SIG-M5 (cell line): Measurements from ENCODE around the gene ZNF506.
A peak's percentile ranks its signal among the peaks of the same experiment; 100 is the strongest.
"Not testable (repeated sequence)": the region's sequence is repeated elsewhere in the genome, so short reads cannot be mapped to it uniquely, and the experiment has no call there.

ENCODE experiments used
- DNase-seq: peaks from one replicate; lab custom pipeline; 2025; lab: John Stamatoyannopoulos, UW

Gene ZNF506

DNA sequence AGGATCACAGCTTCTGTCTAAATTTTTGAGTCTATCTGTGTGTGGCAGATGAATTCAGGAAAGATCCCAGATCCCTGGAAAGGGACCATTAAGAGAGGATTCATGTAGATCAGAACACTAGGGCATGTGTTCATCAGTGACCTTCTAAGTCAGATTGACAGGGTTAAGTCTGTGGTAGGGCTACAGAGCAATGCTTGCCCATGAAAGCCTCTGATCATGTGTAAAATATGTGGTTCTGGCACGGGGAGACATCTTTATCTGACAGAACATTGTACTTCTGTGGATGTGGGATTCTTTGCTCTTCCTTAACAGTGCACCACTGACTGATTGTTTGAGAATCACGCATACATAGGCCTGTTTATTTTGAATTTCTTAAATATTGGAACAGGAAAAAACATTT is 42.9 kb downstream of the ZNF506 start:
- no peak for DNase-seq

DNA sequence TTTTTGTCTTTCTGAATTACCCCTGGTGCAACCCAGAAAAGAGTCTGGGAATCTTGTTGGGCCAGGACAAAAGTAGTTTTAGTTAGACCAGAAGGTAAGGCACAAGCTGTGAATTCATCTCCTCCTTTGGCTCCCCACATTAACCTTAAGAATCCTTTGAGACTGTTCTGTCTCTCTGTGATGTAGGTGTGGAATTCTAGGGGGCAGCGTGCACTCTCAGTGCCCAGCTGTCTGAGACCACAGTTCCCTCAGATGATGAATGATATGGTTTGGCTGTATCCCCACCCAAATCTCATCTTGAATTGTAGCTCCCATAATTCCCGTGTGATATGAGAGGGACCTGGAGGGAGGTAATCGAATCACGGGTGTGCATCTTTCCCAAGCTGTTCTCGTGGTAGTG is 43.9 kb downstream of the ZNF506 start:
- no peak for DNase-seq

DNA sequence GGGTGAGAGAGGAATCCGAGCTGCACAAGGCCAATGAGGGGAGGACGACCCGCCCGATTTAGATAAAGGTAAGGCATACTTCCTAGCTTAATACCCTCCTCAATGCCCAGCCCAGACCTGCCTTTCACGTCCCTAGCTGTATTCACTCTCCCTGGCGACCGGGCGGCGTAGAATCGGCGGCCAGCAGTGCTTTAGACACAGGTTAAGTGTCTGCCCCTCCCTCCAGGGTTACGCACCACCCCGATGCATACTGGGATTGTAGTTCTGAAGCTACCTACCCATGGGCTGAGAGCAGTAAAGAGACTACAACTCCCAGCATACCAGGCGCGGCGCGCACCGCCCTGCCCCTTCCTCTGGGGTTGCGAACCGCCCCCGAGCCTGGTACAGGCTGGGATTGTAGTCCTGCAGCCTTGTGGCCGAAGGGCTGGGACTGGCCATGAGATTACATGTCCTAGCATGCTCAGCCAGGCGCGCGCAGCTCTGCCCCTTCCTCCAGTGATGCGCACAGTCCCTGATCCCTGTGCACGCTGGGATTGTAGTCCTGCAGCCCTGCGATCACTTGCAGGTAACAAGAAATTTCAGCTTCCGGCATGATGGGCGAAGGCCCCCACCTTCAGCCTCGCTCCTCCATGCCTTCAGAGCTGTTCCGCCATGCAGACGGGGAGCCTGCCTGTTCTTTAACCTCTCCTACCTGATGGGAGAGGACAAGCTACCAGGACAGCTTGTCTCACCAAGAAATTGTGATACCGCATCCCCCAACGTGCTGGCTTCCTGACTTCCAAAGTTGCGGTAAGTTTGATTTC is 45.1 kb downstream of the ZNF506 start:
- peak; percentile 74 for DNase-seq

DNA sequence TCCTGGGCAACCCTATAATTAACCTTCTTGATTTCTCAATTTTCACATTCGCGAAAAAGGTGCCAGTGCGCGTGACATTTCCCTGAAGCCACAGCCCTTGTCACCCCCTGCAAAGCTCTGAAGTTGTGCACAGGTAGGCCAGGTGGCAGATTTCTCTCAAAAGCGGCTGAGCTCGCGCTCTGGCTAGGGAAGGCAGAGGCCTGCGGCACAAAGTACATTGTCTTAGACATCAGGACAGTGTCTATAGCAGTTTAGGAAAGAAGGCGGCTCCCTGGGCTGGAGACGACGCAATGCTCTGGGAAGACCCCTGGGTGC is 45.7 kb downstream of the ZNF506 start:
- no peak for DNase-seq

DNA sequence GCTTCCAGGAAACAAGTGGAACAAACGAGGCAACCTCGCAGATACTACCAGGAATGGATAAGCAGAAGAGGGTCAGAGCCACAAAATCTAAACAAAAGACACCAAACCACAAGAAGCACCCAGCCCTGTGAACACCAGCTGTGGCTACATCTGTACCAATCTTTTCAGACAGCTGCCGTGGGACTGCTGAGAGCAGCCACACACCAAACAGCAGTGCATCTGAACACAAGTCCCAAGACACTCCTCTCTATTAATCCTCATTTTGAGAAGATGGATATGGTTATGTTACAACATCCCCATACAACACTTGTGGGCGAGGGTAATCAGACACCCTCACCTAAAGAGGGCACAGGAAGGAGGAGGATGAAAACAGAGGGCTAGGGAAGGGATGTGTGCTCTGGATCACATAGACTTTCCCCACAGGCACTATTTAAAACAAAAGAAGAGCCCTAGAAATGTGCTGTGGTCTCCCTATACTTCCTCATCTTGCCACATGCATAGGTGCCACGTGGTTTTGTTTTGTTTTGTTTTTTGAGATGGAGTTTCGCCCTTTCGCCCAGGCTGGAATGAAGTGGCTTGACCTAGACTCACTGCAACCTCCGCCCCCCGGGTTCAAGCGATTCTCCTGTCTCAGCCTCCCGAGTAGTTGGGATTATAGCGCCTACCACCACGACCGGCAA is 47.1 kb downstream of the ZNF506 start:
- no peak for DNase-seq

DNA sequence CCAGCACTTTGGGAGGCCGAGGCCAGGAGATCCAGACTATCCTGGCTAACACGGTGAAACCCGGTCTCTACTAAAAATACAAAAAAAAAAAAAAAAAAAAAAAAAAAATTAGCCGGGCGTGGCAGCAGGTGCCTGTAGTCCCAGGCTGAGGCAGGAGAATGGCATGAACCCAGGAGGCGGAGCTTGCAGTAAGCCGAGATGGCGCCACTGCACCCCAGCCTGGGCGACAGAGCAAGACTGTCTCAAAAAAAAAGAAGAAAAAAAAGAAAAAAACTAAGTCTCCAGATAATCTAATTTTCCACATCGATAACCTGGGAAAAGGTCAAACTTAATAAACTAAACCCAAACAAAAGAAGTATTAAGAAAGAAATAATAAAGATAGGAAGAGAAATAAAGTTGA is 49.6 kb downstream of the ZNF506 start:
- DNase-seq = not testable (repeated sequence)

DNA sequence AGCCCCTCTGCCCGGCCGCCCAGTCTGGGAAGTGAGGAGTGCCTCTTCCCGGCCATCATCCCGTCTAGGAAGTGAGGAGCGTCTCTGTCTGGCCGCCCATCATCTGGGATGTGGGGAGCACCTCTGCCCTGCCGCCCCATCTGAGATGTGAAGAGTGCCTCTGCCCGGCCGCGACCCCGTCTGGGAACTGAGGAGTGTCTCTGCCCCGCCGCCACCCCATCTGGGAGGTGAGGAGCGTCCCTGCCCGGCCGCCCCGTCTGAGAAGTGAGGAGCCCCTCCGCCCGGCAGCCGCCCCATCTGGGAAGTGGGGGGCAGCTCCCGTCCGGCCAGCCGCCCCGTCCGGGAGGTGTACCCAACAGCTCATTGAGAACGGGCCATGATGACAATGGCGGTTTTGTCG is 51.6 kb downstream of the ZNF506 start:
- DNase-seq = not testable (repeated sequence)

DNA sequence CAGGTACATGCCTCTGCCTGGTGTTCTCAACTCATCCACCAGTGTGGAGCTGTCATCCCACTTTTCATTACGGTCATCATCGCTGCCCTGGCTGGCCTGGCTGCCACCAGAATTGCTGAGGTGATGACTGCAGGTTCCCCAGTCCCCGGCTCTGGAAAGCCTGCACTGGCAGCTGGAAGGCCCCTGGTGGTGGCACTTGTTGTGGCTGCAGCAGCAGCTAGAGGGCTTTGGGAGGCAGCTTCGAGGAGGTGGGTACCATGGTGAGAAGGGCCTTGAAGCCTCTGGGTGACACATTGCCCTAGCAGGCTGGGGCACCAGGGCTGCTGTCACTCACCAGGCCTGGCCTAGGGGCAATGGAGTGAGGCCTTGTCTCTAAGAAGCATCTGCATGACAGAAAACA is 63.4 kb downstream of the ZNF506 start:
- no peak for DNase-seq

DNA sequence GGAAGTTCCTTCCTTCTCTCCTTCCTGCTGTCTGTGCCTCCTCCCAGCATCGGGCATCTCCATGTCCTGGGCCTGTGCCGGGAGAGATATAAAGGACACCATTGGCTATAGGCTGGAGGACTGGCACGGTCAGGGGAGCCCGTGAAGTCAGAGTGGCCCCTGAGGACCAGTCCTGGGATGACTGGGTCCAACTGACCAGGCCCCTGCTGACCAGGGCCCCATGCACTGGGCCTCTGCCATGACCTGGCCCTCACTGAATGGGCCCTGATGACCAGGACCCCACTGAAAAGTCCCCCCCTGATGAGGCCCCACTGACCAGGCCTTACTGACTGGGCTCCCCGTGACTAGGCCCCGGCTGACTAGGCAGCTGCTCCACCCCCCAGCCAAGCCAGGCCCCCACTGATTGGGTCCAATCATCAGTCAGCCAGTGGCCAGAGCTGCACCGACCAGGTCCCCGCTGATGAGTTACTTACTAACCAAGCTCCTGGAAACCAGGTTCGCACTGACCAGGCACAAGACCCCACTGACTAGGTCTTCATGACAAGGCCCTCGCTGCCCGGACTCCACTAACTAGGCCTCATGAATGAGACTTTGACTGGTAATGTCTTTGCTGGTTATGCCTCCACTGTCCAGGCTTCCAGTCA is 68.7 kb downstream of the ZNF506 start:
- no peak for DNase-seq

DNA sequence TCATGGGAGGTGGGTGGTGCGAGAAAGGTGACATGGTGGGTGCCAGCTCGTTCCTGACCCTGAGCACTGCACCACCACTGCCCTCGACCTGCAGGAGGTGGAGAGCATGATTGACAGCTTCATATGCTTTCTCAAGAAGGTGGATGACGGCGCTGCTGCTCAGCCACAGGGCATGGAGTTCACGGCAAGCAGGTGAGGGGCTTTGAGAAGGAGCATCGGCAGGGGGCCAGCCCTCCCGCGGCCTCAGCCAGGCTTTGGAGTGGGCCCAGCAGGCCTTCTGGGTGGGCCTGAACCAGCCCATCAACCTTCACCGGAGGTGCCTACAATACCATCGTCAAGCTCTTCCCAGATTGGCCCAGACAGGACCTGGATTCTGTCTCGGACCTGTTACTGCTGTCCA is 69.7 kb downstream of the ZNF506 start:
- DNase-seq = no peak

DNA sequence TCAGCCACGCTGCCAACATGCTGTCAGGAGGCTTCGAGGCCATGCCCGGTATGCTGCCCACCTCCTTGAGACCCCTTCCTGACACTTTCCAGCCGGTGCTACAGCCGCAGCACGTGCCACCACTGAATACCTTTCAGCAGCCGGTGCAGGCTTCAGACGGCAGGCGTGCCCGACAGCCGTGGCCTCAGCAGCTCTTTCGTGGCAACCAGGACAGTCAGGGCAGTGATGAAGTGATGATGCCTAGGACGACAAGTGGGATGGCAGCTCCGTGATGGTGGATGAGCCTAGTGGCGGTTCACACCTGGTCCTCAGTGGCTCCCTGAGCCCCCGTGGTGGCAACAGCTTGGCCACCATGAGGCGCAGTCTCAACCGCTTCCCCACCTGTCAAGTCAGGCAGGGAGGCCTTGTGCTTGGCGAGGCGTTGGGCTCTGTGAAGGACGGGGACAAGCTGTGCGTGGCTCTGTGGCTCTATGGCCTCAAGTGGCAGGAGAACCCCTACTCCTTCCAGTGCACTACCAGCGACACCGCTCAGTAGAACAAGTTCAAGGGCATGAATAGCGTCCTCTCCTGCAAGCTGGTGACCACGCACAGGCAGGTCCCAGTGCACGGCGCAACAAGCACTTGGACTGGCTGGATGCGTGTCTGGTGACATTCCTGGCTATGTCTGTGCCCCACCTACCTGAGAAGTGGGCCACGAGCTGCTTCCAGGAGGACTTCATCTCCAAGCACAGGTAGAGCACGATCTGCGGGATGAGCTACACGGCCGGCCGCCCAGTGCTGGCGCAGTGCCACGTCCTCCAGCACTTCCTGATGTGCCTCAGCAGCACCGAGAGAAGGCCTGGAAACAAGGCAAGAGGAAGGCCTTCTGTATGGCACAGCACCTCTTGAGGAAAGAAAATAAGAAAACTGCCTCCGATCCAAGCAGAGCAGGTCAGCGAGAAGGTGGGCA is 70.4 kb downstream of the ZNF506 start:
- DNase-seq = no peak

DNA sequence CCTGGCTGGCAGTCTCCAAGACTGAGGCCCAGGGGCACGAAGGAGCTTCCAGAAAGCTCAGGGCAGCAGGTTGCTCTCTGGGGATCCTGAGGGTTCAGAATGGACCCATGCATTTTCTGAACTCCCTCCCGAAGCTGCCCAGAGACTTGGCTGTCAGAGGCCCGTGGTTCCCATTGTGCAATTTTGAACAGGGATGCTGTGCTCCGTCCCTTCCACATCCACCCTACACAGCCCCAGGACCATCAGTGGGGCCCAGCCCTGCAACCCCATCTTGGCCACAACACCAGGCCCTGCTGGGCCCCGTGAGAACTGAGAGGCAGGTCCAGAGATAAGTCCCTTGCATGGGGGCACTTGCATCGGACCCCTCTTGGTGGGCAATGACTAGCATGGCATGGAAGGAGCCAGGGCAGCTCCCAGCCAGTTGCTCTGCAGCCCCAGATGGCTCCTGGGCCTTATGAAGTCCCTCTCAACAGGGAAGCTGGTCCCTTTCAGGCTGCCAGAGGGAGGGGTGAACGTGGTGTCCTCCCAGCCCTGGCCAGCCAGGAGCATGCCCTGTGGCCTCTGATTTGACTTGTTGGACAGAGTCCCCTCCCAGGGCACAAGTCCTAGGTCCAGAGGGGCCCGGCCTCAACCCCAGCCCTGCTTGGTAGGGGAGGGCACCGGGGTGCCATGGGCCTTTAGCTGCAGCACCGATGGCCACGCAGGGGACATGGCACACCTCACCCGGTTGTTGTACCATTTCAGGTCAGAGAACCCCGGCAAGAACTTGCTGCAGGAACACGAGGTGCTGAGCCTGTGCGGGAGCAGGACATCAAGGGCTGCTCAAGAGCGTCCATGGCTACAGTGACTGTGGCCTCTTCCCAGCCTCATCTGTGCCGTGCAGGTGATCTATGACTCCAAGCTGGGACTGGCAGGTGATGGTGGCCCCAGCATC is 71.4 kb downstream of the ZNF506 start:
- DNase-seq = no peak

DNA sequence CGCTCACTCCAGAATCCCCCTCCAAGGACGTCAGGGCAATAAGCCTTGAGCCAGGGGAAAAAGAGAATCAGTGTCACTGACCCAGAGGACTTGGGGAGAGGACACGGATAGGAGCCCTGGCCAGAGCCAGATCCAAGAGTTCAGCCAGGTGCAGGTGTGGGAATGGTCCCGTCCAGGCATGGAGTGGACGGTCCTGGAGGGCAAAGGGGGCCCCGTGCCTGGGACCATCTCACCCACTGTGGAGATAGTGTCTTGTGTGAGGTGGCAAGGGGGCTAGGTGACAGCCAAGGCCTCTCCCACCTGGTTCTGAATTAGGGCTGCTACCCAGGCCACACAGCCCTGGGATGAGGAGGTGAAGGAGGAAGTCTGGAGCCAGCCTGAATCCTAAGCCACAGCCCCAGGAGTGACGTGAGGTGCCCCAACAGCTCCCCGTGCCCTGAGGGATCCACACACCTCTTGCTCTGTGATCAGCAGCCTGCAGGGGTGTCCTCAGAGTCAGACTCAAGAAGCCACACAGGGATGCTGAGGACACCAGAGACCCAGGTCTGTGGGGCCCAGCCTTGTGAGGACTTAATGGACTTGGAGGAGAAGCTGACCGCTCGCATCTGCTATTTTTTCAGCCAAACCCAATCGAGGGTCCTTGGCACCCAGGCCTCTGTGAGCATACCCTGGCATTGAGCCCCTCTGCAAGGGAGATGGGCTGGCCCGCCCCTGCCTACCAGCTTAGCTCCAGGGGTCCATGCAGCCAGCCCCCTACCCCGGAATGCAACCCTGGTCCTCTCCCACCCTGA is 72.2 kb downstream of the ZNF506 start:
- DNase-seq = no peak

DNA sequence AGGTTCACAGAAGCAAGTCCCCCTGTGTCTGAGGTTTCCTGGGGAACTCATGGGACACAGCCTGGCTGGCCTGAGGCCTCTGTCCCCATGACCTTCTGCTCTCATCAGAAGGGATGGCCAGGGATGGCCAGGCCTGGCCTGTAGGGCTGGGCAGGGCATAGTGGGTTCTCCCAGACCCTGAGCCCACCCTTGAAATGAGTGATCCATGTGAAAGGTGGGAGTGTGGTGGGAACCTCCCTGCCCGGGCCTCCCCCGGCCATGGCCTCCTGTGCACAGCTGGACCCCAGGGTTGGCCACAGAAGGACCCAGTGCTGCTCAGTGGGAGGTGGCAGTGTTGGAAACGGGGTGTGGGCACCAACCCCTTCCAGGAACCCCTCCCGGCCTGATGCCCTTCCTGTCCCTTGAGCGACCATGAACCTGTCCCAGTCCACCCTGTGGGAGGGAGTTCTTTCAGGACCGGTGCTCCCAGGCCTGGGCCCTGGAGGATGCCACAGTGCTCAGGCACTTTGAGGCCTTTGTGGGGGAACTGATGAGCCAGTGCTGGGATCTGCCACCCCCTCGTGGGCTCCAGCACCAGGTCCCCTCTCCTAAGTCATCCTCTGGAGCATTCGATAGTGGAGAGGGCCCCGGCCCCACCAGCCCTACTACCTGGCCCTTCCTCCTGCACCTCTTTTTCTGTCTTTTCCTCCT is 73.2 kb downstream of the ZNF506 start:
- no peak for DNase-seq

DNA sequence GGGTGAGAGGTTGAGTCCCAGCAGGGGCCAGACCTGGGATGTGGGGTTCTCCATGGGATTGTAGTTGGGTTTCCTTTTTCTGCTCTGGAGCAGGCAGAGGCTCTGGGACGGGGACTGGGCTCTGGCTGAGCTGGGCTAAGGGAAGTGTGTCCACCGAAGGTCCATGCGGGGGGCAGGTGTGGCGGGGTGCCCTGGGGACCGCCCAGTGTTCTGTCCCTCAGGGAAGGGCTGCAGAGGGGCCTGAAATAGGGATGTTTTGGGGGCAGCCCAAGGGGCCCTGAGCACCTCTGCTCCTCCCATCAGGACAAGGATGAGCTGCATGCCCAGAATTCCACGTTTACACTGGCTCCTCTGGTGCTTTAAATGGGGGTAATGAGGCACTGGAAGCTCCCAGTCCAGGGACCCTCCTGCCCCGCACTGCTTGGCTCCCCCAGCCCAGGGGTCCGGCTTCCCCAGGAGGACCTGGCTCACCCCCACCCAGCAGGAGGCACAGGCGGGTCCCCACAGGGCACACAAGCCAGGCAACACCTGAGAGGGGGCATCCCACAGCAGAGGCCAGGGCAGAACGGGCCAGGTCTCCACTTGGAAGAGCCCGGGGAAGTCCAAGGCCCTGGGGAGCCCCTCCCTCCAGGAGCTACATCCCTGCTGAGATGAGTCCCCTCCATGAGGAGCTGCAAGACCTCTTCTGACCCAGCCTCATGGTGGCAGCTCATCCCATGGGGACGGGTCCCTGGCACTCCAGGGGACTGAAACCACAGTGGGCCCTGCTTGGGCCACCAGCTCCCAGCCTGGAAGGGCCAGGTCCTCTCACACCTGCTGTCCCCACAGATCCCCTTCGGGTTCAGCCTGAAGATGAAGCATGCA is 74.0 kb downstream of the ZNF506 start:
- DNase-seq = no peak

DNA sequence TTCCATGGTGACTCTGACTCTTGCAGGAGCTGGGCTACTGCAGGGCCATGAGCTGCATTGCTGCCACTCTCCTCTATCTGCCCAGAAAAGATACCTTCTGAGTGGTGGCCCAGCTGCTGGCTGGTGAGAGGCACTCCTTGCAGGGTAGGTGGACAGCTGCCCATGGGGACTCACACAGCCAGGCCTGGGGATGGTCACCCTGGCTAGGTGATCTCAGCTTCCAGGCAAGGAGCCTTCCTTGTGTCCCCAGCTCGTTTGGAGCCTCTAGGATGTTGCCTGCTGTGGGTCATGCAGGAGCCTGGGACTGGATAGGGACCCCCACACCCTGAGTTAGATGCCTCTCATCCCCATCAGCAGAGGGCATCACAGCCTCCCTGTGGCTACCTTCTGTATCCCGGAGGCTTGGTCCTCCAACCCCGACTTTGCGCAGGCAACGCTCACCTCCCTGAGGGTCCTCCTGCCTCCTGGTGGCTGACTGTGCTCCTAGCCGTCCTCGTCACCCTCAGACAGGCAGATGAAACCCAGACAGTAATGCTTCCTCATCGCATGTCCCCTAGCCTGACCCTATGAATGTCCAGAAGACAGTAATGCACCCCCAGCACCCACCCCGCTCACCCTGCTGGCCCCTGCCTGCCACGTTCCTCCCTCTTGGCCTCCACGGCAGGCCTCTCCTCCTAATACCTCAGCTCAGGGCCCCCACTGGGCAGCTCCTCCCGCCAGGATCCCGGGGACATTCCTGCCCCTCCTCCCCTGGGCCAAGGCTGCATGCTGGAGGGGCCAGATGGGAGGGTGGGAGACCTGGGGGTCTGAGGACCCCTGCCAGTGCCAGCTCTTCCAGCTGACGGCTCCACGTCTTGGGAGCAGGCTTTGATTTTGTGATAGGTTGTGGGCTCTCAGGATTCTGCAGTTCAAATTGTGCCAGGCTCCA is 75.0 kb downstream of the ZNF506 start:
- DNase-seq = no peak

DNA sequence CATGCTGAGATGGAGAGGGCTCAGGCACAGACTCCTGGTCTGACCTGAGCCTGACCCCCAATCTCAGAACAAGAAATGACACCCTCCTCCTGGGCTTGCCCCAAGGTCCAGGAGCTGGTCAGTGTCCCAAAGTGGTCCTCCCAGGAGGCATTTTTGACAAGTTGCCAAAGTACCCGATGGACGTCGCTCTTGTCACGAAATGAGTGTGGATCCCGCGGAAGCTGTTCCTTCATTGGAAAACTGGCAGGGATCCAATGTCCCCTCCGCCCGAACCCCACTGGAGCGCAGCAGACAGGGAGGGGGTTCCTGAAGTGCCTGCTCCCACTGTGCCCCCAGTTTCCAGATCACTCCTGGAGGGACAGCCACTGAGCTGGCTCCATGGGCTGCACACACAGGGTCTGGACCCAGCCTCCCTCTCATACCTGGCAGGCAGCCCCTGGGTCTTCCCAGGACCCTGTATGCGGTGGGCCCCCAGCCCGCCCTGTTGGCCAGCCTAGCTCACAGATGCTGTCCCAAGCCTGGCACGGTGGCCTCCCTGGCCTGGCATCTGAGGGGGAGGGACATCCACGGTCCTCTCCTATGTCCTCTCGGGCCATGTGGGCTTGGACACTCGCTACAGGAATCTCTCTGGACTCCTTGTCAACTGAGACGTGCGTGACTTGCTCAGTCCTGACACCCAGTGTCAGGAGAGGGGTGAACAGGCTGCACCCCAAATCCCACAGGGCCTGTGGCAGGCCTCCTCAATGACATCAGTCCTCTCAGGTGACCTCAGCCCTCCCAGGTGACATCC is 75.9 kb downstream of the ZNF506 start:
- no peak for DNase-seq
